HG03571 (cell line): ENCODE results near the gene GNB3.
A peak's percentile ranks its signal among the peaks of the same experiment; 100 is the strongest.
"Not testable (repeated sequence)": the region's sequence is repeated elsewhere in the genome, so short reads cannot be mapped to it uniquely, and the experiment has no call there.

Experiments
- ATAC-seq: cut with Tn5 transposase; IDR thresholded peaks from one replicate; pipeline ENCODE4 v1.9.1; 2021; ENCODE audit not compliant: unreplicated experiment

Gene GNB3

DNA sequence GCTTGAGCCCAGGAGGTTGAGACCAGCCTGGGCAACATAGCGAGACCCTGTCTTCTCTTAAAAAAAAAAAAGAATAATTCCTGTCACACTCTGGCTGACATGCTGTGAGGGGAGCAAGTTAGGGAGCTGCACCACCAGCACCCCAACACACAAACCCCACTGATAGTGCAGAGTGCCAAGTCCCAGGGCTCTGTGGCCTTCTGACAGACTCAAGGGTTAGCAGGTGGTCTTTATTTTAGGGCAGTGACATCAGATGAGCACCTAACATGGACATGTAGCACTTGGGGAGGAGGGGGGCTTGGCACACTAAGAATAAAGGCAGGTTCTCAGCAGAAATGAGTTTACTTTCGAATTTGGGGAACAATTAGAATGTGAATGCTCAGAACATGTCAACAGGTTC lies 18.1 kb downstream of the GNB3 start:
- ATAC-seq = no peak

DNA sequence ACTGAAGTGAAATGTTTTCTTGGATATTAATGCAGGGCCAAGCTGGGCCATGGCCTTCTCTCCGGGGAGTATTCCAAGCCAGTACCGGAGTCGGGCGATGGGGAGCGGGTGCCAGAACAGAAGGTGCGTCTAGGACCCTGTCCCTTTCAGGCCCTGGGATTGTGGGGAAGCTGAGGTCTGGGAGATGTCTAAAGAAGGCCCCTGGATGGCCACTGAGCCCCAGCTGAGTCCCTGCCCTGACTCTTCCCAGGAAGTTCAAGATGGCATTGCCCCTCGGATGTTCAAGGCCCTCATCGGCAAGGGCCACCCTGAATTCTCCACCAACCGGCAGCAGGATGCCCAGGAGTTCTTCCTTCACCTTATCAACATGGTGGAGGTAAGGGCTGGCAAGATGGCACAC lies 19.4 kb downstream of the GNB3 start:
- ATAC-seq = no peak

DNA sequence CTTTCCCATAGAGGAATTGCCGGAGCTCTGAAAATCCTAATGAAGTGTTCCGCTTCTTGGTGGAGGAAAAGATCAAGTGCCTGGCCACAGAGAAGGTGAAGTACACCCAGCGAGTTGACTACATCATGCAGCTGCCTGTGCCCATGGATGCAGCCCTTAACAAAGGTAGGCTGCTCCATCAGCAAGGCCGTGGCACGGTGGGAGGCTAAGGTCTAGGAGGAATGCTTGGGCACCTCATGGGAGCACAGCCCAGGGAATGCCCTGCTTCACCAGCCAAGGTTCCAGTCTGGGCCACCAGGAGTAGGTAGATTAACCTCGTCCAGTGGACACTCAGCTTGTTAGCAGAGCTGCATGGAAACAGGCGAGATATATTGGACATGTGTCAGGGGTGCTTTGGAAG lies 20.2 kb downstream of the GNB3 start:
- no peak for ATAC-seq

DNA sequence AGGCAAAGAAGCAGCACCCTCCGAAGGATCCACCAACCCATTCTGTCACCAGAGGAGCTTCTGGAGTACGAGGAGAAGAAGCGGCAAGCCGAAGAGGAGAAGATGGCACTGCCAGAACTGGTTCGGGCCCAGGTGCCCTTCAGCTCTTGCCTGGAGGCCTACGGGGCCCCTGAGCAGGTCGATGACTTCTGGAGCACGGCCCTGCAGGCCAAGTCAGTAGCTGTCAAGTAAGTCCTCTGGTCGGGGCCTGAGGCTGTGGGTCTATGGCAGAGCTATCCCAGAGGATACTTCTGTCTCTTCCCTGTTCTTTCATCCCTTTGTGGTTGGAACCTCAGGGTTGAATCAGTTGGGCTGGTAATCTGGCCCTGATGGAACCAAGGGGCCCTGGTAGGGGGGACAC lies 20.7 kb downstream of the GNB3 start:
- ATAC-seq = no peak

DNA sequence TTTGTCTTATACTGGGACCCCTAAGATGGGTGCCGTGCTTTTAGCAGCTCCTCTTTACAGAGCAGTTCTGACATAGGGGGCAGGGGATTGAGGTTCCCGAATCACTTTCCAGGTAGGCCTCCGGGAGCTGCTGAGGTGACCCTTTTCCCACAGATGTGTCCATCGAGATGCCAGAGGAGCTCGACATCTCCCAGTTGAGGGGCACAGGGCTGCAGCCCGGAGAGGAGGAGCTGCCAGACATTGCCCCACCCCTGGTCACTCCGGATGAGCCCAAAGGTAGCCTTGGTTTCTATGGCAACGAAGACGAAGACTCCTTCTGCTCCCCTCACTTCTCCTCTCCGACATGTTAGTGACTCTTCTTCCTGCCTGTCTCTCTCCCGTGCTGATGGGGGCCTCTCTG lies 22.3 kb downstream of the GNB3 start:
- ATAC-seq = no peak

DNA sequence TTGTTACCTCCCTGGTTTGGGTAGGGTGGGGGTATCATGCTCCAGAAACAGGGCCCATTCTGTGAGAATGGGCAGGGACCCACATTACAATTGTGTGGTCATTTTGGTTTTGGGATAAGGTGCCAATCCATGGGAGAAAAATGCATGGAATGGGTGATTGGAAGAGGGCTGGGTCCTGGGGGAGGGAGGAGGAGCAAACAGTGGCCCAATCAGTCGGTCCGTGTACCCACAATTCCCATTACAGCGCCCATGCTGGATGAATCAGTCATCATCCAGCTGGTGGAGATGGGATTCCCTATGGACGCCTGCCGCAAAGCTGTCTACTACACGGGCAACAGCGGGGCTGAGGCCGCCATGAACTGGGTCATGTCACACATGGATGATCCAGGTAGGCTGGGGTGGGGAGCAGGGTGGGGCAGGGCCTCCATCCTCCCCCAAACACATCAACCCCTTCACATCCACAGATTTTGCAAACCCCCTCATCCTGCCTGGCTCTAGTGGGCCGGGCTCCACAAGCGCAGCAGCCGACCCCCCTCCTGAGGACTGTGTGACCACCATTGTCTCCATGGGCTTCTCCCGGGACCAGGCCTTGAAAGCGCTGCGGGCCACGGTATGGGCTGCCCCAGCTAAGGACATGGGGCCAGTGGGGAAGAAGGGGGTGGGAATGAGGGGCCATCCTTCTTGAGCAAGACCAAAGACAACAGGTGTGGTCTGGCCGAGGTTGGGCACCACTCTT lies 23.0 kb downstream of the GNB3 start:
- ATAC-seq = no peak

DNA sequence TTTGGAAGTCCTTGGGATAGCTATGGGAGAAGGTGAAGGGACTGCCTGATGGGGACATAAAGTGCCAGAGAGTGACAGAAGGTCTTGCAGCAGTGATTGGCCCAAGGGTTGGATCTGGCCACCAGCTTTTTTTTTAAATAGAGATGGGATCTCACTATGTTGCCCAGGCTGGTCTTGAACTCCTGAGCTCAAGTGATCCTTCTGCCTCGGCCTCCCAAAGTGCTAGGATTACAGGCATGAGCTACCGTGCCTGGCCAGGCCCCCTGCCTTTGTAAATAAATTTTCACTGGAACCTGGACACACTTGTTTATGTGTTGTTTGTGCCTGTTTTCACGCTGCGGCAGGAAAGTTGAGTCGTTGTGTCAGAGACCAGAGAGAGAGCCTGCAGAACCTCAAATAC lies 24.6 kb downstream of the GNB3 start:
- not testable (repeated sequence) for ATAC-seq

DNA sequence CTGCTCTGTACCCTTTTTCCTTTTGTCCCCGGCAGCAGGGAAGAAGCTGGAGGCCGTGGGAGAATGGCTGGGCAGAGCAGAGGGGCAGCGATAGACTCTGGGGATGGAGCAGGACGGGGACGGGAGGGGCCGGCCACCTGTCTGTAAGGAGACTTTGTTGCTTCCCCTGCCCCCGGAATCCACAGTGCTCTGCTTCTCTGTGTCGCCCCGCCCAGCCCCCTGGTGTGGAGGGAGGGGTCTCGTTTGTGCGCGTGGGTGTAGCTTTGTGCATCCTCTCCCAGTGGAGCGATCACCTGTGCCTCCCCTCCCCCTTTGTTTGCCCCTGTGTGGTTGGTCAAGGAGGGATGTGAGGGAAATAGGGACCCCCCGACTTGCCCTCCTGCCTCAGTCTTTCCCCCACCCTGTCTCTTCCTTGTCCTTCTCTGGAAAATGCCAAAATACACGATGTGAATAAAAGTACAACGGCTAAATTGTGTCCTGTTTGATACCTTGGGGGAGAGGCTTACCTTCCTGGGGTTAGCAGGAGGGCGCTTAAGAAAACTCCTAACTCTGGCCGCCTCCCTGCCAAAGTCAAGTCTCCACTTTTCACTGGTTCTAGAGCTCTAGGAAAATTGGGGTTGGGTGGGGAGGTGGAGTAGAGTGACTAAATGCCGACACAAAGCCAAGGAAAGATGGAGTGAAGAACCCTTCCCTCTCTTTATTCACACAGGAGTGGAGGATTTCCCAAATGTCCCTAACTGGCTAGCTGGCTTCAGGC lies 25.6 kb downstream of the GNB3 start:
- no peak for ATAC-seq

DNA sequence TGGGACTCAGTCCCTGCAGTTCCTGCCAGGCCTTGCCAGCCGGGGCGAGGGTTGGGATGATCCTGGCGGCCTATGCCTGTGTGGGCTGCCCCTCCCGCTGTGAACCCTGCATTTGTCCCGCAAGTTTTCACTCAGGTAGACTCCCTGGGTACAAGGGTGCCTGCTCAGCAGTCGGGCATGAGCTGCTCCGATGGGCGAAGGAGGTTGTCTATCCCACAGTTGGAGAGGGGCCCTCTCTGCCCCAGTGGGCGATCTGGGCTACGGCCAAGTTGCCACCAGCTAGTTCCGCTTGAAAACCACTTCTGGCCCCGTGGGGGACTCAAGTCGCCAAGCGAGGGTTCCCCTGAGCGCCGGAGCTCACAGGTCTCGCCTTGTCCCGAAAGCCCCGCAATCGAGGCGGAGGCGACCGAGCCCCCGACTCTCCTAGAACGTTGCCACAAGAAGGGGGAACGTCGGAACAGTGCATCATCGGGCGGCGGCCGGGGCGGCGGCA lies 26.2 kb downstream of the GNB3 start:
- peak; percentile 4 for ATAC-seq

DNA sequence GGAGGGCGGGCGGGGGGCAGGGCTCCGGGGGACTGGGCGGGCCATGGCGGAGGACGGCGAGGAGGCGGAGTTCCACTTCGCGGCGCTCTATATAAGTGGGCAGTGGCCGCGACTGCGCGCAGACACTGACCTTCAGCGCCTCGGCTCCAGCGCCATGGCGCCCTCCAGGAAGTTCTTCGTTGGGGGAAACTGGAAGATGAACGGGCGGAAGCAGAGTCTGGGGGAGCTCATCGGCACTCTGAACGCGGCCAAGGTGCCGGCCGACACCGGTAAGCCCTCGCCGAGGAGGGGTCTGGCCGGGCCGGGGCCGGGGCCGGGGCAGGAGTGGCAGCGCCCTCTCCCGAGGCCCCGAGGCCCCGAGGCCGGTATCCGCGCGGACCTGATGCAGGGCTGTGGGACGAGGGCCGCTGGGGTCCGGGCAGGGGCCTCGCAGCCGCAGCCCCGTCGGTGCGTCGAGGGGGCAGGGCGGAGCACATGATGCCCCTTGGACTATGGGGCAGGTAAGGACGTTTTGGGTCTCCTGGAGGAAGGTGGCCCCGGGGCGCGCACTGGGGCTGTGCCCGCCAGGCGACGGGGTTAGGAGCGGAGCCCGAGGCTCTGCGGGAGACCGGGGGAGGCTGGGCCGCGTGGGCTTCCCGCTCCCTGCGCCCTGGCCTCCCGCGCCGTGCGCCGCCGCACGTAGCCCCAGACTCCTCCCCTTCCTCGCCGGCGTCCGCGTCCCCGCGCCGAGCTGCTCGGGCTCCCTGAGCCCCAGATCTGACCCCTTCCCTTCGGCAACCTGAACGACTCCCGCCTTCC lies 26.9 kb downstream of the GNB3 start, which contains the start of gene TPI1:
Gene TPI1 (plus strand): TSS at position 119 of the 798 bp plus-strand sequence. CDS start 36 bp downstream, at position 155.
- ATAC-seq = peak; percentile 59

DNA sequence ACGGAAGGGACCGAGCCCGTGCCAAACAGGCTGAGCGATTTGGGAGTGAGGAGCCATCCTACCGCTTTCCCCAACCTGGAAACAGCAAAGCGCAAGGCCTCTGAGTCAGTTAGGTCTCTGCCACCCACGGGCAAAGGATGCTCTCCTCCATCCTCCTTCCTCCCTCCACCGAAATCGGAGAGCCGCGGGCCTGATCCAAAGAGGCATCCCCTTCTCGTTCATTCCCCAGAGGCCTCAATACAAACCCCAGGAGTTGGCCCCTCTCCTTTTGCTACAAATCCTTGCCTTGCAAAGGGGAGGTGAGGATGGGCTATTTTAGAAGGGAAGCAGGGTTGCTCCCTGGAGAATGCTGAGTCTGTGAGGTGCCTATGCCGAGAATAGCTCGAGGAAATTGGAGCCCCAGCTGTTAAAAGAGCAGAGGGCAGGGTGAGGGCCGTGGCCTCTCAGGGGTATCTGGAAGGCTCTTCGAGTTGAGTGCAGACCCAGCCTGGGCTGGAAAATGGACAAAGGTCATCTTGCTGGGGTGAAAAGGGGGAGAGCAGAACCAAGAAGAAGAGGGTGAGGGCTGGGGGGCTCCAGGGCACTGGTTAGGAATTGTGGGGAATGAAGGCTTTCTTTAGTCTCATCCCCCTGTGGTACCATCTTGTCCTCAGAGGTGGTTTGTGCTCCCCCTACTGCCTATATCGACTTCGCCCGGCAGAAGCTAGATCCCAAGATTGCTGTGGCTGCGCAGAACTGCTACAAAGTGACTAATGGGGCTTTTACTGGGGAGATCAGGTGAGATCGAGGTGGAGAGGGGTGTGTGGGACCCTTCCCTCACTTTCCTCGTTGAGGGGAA lies 27.7 kb downstream of the GNB3 start:
- ATAC-seq = no peak

DNA sequence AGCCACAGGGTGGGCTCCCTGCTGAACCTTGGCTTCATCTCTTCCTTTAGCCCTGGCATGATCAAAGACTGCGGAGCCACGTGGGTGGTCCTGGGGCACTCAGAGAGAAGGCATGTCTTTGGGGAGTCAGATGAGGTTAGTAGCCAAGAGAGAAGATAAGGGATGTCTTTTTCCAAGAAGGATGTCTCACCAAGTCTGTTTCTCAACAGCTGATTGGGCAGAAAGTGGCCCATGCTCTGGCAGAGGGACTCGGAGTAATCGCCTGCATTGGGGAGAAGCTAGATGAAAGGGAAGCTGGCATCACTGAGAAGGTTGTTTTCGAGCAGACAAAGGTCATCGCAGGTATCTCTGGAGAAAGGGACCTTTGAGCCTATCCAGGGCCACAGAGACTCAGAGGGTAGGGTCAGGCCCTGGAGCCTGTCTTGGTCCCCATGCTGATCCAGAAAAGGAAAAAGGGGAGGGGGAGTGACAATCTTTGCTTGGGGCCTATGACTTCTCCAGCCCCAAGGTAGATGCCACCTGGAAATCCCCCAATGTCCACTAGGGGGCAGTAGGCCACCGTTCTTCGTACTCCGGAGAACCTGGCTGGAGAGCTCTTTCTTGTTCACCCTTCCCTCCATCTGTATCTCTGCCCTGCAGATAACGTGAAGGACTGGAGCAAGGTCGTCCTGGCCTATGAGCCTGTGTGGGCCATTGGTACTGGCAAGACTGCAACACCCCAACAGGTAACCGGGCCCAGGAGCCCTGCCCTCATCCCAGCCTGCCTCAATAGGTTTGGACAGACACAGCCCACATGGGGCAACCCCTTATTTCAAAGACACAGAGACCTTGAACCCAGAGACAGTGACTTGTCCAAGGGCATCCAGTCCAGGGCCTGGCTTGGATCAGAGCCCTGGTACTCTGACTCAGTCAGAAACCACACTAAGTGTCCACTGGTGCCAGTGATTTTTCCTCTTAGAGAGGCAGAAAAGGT lies 28.6 kb downstream of the GNB3 start:
- ATAC-seq = no peak

DNA sequence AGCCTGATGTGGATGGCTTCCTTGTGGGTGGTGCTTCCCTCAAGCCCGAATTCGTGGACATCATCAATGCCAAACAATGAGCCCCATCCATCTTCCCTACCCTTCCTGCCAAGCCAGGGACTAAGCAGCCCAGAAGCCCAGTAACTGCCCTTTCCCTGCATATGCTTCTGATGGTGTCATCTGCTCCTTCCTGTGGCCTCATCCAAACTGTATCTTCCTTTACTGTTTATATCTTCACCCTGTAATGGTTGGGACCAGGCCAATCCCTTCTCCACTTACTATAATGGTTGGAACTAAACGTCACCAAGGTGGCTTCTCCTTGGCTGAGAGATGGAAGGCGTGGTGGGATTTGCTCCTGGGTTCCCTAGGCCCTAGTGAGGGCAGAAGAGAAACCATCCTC lies 29.6 kb downstream of the GNB3 start:
- not testable (repeated sequence) for ATAC-seq

DNA sequence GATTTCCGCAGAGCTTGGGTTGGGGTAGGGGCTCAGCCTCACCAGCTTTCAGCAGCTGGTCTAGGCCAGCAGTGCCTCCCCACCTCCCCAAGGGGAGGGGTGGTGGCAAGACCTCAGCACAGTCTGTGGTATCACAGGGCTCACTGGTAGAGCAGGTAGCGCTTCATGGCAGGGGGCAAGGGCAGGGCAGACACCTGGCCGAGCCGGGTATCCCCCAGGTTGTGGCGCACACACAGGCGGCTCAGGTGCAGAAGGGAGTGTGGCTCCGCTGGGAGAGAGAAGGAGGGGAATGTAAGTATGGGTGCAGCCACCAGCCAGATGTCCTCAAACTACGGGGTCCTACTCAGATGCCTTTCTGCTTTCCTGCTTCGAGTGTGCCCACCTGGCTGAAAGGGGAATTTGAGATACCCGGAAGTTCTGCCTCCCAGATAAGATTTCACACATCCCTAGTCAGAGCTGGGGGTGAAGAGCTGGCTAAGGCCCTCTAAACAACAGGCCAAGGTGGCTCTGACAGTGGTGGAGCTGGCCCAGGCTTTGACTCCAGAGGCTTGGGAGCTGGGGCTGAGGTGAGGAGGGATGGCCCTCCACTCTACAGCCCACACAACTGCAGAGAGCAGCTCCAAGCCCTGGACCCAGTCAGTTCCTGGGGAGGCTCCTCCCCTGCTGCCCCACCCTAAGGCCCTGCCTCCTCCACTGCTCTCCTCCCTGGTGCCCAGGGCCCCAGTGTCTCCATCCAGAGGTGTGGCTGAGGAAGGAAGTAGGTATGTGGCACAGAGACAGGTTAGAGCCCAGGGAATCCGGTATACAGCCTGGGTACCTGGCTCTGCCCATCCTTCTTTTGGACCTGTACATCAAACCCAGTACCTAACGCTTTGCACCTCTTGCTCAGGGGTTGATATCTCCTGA lies 30.6 kb downstream of the GNB3 start:
- no peak for ATAC-seq

DNA sequence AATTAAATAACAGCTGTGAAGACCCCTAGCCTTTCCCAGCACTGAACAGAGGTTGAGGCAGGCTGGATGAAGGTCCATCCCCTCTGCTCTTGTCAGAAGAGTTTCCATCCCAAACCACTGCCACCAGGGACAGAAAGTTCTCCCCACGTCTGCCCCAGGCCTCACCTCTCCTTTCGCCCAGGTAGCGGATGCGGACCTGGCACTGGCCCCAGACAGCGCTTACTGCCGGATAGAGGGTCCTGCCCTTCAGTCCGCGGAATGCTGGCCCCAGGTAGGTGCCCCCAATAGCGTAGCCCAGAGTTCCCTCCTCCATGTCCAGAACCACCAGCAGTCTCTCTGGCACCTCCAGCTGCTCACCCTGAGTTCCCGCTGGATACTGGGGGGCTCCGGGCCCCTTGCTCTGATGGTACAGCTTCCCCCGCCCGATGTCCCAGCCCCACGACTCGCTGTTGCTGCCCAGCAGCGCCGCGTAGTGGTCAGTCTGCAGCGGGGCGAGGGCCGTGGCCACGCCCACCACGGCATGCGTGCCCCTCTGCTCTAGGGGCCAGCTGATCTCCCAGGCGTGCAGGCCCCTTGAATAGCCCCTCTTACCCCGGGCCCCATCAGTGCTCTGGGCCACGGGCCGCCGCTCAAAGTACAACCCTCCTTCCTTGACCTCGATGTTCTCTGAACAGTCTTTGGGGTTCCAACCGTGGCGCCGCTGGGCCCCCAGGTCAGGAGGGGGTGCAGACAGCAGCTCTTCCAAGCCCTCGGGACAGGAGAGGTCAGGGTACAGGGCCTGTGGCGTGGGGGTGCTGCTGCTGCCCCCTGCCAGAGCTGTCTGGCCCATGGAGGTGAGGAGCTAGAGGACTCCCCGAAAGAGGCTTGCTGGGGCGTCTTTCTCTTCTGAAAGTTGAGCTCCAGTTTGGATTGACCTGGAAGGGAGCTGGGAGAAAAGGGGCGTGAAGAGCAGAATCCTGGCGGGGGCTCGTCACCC lies 31.6 kb downstream of the GNB3 start:
- ATAC-seq = no peak

DNA sequence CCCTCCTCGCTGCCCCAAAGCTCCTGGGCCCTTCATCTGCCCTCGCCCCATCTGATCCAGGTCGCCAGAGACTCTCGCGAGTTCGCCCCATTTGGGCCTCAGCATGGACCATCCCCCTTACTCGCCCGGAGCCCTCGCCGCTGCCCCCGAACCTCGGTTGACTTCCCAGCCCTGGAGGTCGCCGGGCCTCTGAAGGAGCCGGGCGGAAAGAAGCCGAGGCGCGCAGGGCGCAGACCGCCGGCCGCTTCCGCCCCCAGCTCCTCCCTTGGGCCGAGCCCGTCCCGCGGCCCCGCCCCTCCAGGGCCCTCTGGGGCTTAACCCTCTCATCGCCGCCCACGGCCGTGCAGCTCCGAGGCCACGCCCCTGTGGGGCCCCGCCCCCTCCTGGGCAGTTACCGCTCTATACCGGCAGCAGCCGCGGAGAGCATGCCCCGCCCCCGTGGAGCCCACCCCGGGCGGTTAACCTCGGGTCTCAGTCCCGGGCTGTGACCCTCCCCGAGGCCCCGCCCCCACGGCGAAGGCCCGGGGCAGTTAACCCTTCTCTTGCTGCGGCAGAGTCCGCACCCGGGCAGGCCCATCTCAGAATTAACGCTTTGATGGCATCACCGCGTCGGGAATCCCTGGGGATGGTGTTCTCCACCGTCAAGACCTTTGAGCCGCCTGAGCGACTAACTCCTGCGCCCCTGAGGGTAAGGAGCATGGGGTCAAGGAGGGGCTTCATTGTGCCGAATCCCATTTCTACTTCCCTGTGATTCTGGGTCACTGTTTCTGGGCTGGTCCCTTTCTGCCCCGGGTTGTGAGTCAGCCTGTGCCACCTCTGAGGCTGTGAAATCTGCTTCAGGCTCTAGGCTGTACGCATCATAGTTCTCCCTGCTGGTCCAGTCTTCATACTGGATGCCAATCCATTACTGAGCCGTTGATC lies 32.6 kb downstream of the GNB3 start, which contains the start of gene SPSB2:
Gene SPSB2 (minus strand): TSS at position 210 of the 921 bp plus-strand sequence. CDS start 402 bp downstream, outside the sequence.
- peak; percentile 63 for ATAC-seq
